ENCODE data around the gene RDH13.

GRCh38 chr19:55066107-55066709, 3.3 kb upstream of the RDH13 start:
- no peak for TF ChIP-seq CTCF (IDR thresholded peaks at IDR 0.05)
- no peak for TF ChIP-seq EP300 (IDR thresholded peaks at IDR 0.05)

Data from ovary (tissue), 3 donors.